ENCODE measurements around the gene PICALM. TPM values are rescaled to one million over a fixed set of nuclear protein-coding genes. Genes with fewer than 3 reads are reported as not detected.

PICALM gene
- total and polyA plus RNA-seq, 9 of the 15 experiments (the other 6 are each of a cell fraction or from before 2014, with no cell fraction given) = 41.3 to 990 (median 309) TPM

DNA sequence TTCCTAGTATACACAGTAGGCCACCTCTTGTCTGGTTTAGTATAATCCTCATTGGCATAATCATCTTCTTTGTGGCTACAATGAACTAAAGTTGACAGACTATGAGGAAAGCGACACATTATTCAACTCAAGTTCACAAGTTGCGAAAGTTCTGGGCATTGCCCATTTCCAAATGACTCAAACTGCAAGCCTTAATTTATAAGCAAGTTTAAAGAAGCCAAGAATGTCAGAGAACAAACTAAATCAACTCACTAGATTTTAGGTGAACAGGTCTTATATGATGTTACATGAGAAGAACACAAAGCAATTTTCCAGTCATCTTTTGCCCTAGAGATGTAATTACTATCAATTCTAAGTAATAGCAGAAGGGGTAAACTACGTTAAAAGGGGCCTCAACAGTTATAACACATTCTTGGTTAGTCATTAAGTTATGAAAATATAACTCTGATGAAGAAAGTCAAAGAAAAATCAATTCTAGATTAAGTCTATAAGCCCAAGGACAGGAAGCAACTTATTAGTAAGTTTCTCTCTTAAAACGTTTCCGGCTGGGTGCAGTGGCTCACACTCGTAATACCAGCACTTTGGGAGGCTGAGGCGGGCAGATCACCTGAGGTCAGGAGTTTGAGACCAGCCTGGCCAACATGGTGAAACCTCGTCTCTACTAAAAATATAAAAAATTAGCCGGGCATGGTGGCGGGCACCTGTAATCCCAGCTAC lies 21.5 kb downstream of the PICALM start:
- Histone ChIP-seq H4K20me1 (replicated peaks; ENCODE audit: control insufficient read depth, insufficient read depth, low read length) (peaks cover 47% of the 10 kb centered on the region), H3K9me3 (replicated peaks; ENCODE audit: control insufficient read depth, insufficient read depth, low read depth, low read length) (no peaks in the 10 kb centered on the region), H3K27me3 (ENCODE audit: control insufficient read depth in 2 of 2, insufficient read depth in 2 of 2, low read length in 2 of 2) (no peaks in the 10 kb centered on the region), H3K79me2 (ENCODE audit: control insufficient read depth, insufficient read depth, low read length) (peaks cover 100% of the 10 kb centered on the region), H3K9me1 (ENCODE audit: control insufficient read depth, insufficient read depth, low read length) (no peaks in the 10 kb centered on the region), H3K4me3 (no peak overlapping the region), H3K9ac (ENCODE audit: insufficient read depth in 1 of 2, low read depth in 2 of 2, low read length in 2 of 2) (no peak overlapping the region), H3K27ac (ENCODE audit: extremely low read depth, low read depth, low read length) (peak overlapping the region; percentile 31; the same call in 1 of the 3 replicates), H2AFZ (ENCODE audit: low read depth, low read length) (no peak overlapping the region), H3K4me1 (replicated peaks in 1 of 2; ENCODE audit: control insufficient read depth in 2 of 2, insufficient read depth in 2 of 2, low read length in 2 of 2) (peaks cover 11 to 36% of the 10 kb centered on the region in 2 experiments; a peak in 4 of 5 replicates), H3K36me3 (ENCODE audit: control insufficient read depth, insufficient read depth, low read length) (peaks cover 18% of the 10 kb centered on the region), H3K4me2 (ENCODE audit: insufficient read depth, low read length) (peak overlapping the region; percentile 5; the same call in 1 of the 2 replicates)
- in situ Hi-C loops (cut with MboI) = no loop called here
- CTCF ChIA-PET (ENCODE audit: low intra/inter-chr PET ratio) = no interaction called here
- no peak for FAIRE-seq
- POLR2A ChIA-PET = interaction anchor here (0.5 to 1.8 kb wide), 6 partner anchors 10 to 206 kb away, joined by 3 to 4 read pairs (median 4); no protein-coding TSS in a partner anchor
- BruUV-seq (replicated peaks) = no TSS peak
- no peak for DNase-seq (ENCODE audit: extremely low read depth in 1 of 4, low spot score in 3 of 4)
- 61% methylated on average over 6 of the region's 10 CpGs for WGBS (ENCODE audit: insufficient coverage, low coverage, missing lambda C conversion rate)
- TF ChIP-seq HNRNPL (IDR thresholded peaks at IDR 0.05; ENCODE audit: low read depth, low read length) = no peak
- TF ChIP-seq, protein P1, sequence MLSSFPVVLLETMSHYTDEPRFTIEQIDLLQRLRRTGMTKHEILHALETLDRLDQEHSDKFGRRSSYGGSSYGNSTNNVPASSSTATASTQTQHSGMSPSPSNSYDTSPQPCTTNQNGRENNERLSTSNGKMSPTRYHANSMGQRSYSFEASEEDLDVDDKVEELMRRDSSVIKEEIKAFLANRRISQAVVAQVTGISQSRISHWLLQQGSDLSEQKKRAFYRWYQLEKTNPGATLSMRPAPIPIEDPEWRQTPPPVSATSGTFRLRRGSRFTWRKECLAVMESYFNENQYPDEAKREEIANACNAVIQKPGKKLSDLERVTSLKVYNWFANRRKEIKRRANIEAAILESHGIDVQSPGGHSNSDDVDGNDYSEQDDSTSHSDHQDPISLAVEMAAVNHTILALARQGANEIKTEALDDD (IDR thresholded peaks at IDR 0.05) = peak; percentile 33; the same call in 1 of the 2 replicates
- TF ChIP-seq RFX1 (IDR thresholded peaks at IDR 0.05) = no peak
- TF ChIP-seq CEBPB (tag; IDR thresholded peaks at IDR 0.05) = peak; percentile 32; the same call in 1 of the 2 replicates
- TF ChIP-seq SUPT5H (IDR thresholded peaks at IDR 0.05) = peak; percentile 14; the same call in 1 of the 2 replicates
- ATAC-seq = no peak
- intact Hi-C loops (cut with micrococcal nuclease) = loop anchor here (10.0 kb wide), 1 partner anchor 193 kb away; the partner anchor contains the start of gene CCDC83

Measured in K562 (cell line).